Psoas muscle (tissue), 8 donors: ENCODE measurements around the gene ZNF197. TPM values are rescaled to one million over a fixed set of nuclear protein-coding genes. Genes with fewer than 3 reads are reported as not detected.

ENCODE experiments used
- ATAC-seq, 4 donors: fragments of 200-7000 bp; cut with Tn5 transposase; one replicate each; pipeline ENCODE4 v1.9.1; 2020; ENCODE audit warnings: moderate library complexity in 3 of 4, mild to moderate bottlenecking in 2 of 4
- DNase-seq, 2 donors: peaks; one replicate each; pipeline ENCODE4 v3.0.0-alpha.2; 2020
- H3K27ac ChIP-seq: fragments of 200-600 bp; one replicate; pipeline ENCODE4 v1.8.0; 2022
- H3K27me3 ChIP-seq, 3 donors: fragments of 200-600 bp in 1 of 3; one replicate each; pipeline versions ENCODE4 v1.6.1 to v1.8.0; 2013 to 2022; ENCODE audit warnings: low read length in 2 of 3, mild to moderate bottlenecking in 2 of 3, moderate library complexity in 1 of 3; ENCODE audit not compliant: insufficient read depth in 3 of 3
- H3K36me3 ChIP-seq, 2 donors: fragments of 200-600 bp in 1 of 2; one replicate each; pipeline versions ENCODE4 v1.6.1 to v1.8.0; 2013 to 2022; ENCODE audit warnings: low read depth in 1 of 2, mild to moderate bottlenecking in 1 of 2, moderate library complexity in 1 of 2; ENCODE audit not compliant: insufficient read depth in 1 of 2
- H3K4me1 ChIP-seq: fragments of 200-600 bp; one replicate; pipeline ENCODE4 v1.8.0; 2022
- H3K4me3 ChIP-seq: fragments of 200-600 bp; one replicate; pipeline ENCODE4 v1.8.0; 2022; ENCODE audit warnings: mild to moderate bottlenecking
- H3K9me3 ChIP-seq: fragments of 200-600 bp; one replicate; pipeline ENCODE4 v1.8.0; 2022
- CTCF ChIP-seq: fragments of 200-600 bp; IDR thresholded peaks from one replicate; pipeline ENCODE4 v1.8.0; 2022; ENCODE audit warnings: antibody characterized with exemption
- WGBS, 3 donors: extraction: QIAGEN DNeasy Blood & Tissue Kit; methylation state at CpG; one replicate each; pipeline versions ENCODE4 v1.1.6 to v1.1.7; 2013; 5-methylcytosine and 5-hydroxymethylcytosine counted together
- intact Hi-C, 2 donors: fragments of 100-400 bp; cut with DNase I; formaldehyde crosslinking; loops; one replicate each; pipeline versions ENCODE4 v1.11.0 to v1.14.2; 2022
- polyA plus RNA-seq, 3 donors: library from polyadenylated mRNA; stranded (reverse); fragments of 200-250 nt; gene quantifications; one replicate each; pipeline ENCODE4 v1.2.3, GENCODE V29; 2013
- total RNA-seq, 4 donors: library from RNA; stranded (reverse); fragmentation: NEBNext Ultra II Directional in 2 of 4; extraction: Animal tissue kit (Norgen Biotek cat#: 25700) in 2 of 4; gene quantifications; one replicate each; pipeline versions ENCODE4 v1.2.1 to v1.2.4, GENCODE V29; 2021 to 2023
- donor health status: healthy with polysubstance abuse.
- donor health status: DM: no; HTN: no; CAD: no; lungs with moderate emphysema.
- donor health status: Bipolar disorder and iron deficiency.
- donor health status: healthy.
- donor health status: DM: yes; HTN: yes; CAD: no.
- donor health status: DM: no; HTN: no; CAD: no.
- donor health status: DM: no; HTN: no; CAD: no.
- donor health status: DM: yes; HTN: yes; CAD: no.

ZNF197 gene
- total and polyA plus RNA-seq, 7 donors, result 5.2 to 19.1 (median 15.3) TPM

- 76 to 83% (median 83%) methylated on average over 2 of the region's 2 CpGs for WGBS, 3 donors
- Histone ChIP-seq H3K27ac (no peak overlapping the region), H3K27me3 (no peaks in the 10 kb centered on the region), H3K36me3 (peaks cover 5 to 49% of the 10 kb centered on the region in 2 donors), H3K4me3 (no peak overlapping the region), H3K4me1 (peaks cover 13% of the 10 kb centered on the region), H3K9me3 (no peaks in the 10 kb centered on the region)
- no peak for TF ChIP-seq CTCF
- no peak for DNase-seq
- intact Hi-C loops, result loop anchor here in 1 of 2 donors (5.0 to 10.0 kb wide), 2 partner anchors 86 to 306 kb away; partner anchors contain the start of gene ZNF502
- no peak for ATAC-seq
Observed at GRCh38 chr3:44628716-44629115, 3.9 kb downstream of the ZNF197 start.

DNA sequence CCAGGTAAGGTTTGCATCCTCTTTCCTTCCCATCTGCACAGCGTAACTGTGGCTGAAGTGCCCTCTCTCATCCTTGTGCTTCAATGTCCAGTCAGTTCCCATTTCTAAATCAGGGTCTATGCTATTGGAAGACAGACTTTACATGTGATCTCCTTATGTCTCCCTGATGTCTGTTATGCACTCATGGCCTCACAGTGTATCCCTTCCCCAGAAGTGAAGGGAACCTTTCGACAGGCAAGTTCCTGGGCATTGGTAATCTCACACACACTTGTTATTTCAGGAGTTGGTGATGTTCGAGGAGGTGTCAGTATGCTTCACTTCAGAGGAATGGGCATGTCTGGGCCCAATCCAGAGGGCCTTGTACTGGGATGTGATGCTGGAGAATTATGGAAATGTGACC lies 7.4 kb downstream of the ZNF197 start:
- no peak for TF ChIP-seq CTCF
- no peaks in the 10 kb centered on the region for H3K4me1 ChIP-seq
- H3K27ac ChIP-seq, result no peak overlapping the region
- DNase-seq (no peak), ATAC-seq (no peak)
- peaks cover 5 to 84% of the 10 kb centered on the region in 2 donors for H3K36me3 ChIP-seq
- H3K4me3 ChIP-seq, result no peak overlapping the region
- intact Hi-C loops, result no loop called here
- no peaks in the 10 kb centered on the region for H3K9me3 ChIP-seq
- H3K27me3 ChIP-seq, result no peaks in the 10 kb centered on the region
- 95 to 97% (median 97%) methylated on average over 3 of the region's 3 CpGs for WGBS, 3 donors

DNA sequence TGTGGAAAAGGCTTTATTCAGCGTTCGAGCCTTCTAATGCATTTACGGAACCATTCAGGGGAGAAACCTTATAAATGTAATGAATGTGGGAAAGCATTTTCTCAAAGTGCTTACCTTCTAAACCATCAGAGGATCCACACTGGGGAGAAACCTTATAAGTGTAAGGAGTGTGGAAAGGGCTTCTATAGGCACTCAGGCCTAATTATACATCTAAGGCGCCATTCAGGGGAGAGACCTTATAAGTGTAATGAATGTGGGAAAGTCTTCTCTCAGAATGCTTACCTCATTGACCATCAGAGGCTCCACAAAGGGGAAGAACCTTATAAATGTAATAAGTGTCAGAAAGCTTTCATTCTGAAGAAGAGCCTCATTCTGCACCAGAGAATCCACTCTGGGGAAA lies 17.5 kb downstream of the ZNF197 start:
- Histone ChIP-seq H3K27me3 (no peaks in the 10 kb centered on the region), H3K27ac (no peak overlapping the region), H3K9me3 (peaks cover 53% of the 10 kb centered on the region), H3K4me3 (no peak overlapping the region), H3K4me1 (no peaks in the 10 kb centered on the region), H3K36me3 (peaks cover 24 to 63% of the 10 kb centered on the region in 2 donors)
- ATAC-seq (no peak), DNase-seq (no peak)
- 97 to 100% (median 99%) methylated on average over 4 of the region's 4 CpGs for WGBS, 3 donors
- intact Hi-C loops, result no loop called here
- no peak for TF ChIP-seq CTCF

- H3K36me3 ChIP-seq, result peaks cover 24 to 57% of the 10 kb centered on the region in 2 donors
- no peak for TF ChIP-seq CTCF
- WGBS, 3 donors, result 98 to 99% (median 99%) methylated on average over 4 of the region's 4 CpGs
Observed at GRCh38 chr3:44643024-44643423, 18.2 kb downstream of the ZNF197 start.

DNA sequence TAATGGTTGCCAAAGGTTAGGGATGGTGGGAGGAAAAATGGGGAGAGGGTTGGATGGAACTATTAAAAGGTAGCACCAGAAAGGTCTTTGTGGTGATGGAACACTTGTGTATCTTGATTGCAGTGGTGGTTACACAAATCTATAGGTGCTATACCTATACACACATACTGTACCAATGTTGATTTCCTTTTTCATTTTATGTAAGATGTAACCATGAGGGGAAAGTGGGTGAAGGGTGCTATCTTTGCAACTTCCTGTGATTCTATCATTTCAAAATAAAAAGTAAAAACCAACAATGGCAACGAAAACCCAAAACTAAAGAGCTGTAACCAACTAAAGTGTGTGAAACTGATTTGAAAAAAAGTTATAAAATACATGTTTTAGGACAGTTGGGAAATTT lies 22.9 kb downstream of the ZNF197 start:
- no peak for TF ChIP-seq CTCF
- H3K36me3 ChIP-seq, result peaks cover 20 to 32% of the 10 kb centered on the region in 2 donors
- H3K4me3 ChIP-seq, result no peak overlapping the region
- DNase-seq, result no peak
- intact Hi-C loops, result loop anchor here in 1 of 2 donors (2.0 kb wide), 1 partner anchor 23 kb away; the partner anchor contains the start of gene ZNF197
- WGBS, 3 donors, result 89 to 94% (median 93%) methylated on average over 1 of the region's 1 CpG
- H3K4me1 ChIP-seq, result peaks cover 8% of the 10 kb centered on the region
- no peaks in the 10 kb centered on the region for H3K27me3 ChIP-seq
- no peak overlapping the region for H3K27ac ChIP-seq
- H3K9me3 ChIP-seq, result peaks cover 25% of the 10 kb centered on the region
- no peak for ATAC-seq

More at GRCh38 chr3:44643024-44643423, 18.2 kb downstream of the ZNF197 start:
- no peaks in the 10 kb centered on the region for H3K27me3 ChIP-seq
- H3K4me3 ChIP-seq, result no peak overlapping the region
- no peak for DNase-seq
- intact Hi-C loops, result no loop called here
- H3K9me3 ChIP-seq, result peaks cover 53% of the 10 kb centered on the region
- no peaks in the 10 kb centered on the region for H3K4me1 ChIP-seq
- no peak overlapping the region for H3K27ac ChIP-seq
- no peak for ATAC-seq
